IMR-90 (cell line): ENCODE data around the gene DCP1A. TPM values are rescaled to one million over a fixed set of nuclear protein-coding genes. Genes with fewer than 3 reads are reported as not detected.

ENCODE experiments used
- ATAC-seq: fragments of 200-7000 bp; cut with Tn5 transposase; 2 replicates; pipeline ENCODE4 v1.9.1; 2020; ENCODE audit warnings: low read depth, mild to moderate bottlenecking, moderate library complexity
- BruUV-seq: library from RNA; stranded (reverse); fragments of 400-500 nt; replicated peaks from 2 replicates; lab custom pipeline; 2021; lab: Mats Ljungman, UMichigan
- CTCF ChIA-PET: fragments of 300-600 bp; formaldehyde crosslinking; extraction: SDS; loops from one replicate; lab custom pipeline; 2021; ENCODE audit warnings: antibody characterized with exemption; lab: Yijun Ruan, JAX
- POLR2A ChIA-PET: fragments of 300-600 bp; sonication (Branson Sonifier 250); formaldehyde crosslinking; loops from one replicate; lab custom pipeline; 2022; ENCODE audit warnings: antibody characterized with exemption; ENCODE audit not compliant: unreplicated experiment; lab: Charles Lee
- DNase-seq: peaks from one replicate; pipeline ENCODE4 v3.0.0; 2013
- H2AFZ ChIP-seq: replicated peaks from 2 replicates; pipeline ENCODE3; 2013; ENCODE audit warnings: low read length, mild to moderate bottlenecking; ENCODE audit not compliant: poor library complexity
- H2AK5ac ChIP-seq: 2 replicates; pipeline ENCODE4 v1.6.1; 2013; ENCODE audit warnings: low read depth, low read length, inconsistent platforms
- H2AK9ac ChIP-seq: replicated peaks from 2 replicates; pipeline ENCODE3; 2013; ENCODE audit warnings: mild to moderate bottlenecking, low read depth, low read length, moderate library complexity; ENCODE audit not compliant: poor library complexity
- H2BK120ac ChIP-seq: 2 replicates; pipeline ENCODE4 v1.6.1; 2013; ENCODE audit warnings: low read depth, low read length, inconsistent platforms
- H2BK15ac ChIP-seq: 3 replicates; pipeline ENCODE4 v1.6.1; 2013; ENCODE audit warnings: low read depth, low read length, inconsistent platforms
- H2BK20ac ChIP-seq: 2 replicates; pipeline ENCODE4 v1.6.1; 2013; ENCODE audit warnings: low read depth, mild to moderate bottlenecking, inconsistent platforms, low read length, moderate library complexity
- H2BK5ac ChIP-seq: 2 replicates; pipeline ENCODE4 v1.6.1; 2013; ENCODE audit warnings: mild to moderate bottlenecking, low read depth, low read length, inconsistent platforms; ENCODE audit not compliant: poor library complexity, severe bottlenecking
- H3K14ac ChIP-seq: replicated peaks from 2 replicates; pipeline ENCODE4 v1.6.1; 2013; ENCODE audit warnings: low read depth, low read length, inconsistent platforms
- H3K18ac ChIP-seq: 2 replicates; pipeline ENCODE4 v1.6.1; 2013; ENCODE audit warnings: low read depth, low read length, control low read depth
- H3K23ac ChIP-seq: 2 replicates; pipeline ENCODE4 v1.6.1; 2013; ENCODE audit warnings: low read depth, low read length, inconsistent platforms
- H3K27ac ChIP-seq: 2 replicates; pipeline ENCODE4 v1.5.1; 2013; ENCODE audit warnings: mild to moderate bottlenecking, control low read depth, low read length; ENCODE audit not compliant: insufficient read depth
- H3K27me3 ChIP-seq: 2 replicates; pipeline ENCODE4 v1.6.1; 2013; ENCODE audit warnings: low read length; ENCODE audit not compliant: control insufficient read depth, insufficient read depth
- H3K36me3 ChIP-seq: 2 replicates; pipeline ENCODE4 v1.6.1; 2013; ENCODE audit warnings: low read length, mixed read lengths; ENCODE audit not compliant: control insufficient read depth, insufficient read depth
- H3K4ac ChIP-seq: 2 replicates; pipeline ENCODE4 v1.6.1; 2013; ENCODE audit warnings: low read depth, low read length, inconsistent platforms
- H3K4me1 ChIP-seq: 2 replicates; pipeline ENCODE4 v1.6.1; 2013; ENCODE audit warnings: low read length, mixed read lengths; ENCODE audit not compliant: control insufficient read depth, insufficient read depth
- H3K4me2 ChIP-seq: 2 replicates; pipeline ENCODE4 v1.6.1; 2013; ENCODE audit warnings: low read depth, mild to moderate bottlenecking, control low read depth, low read length, moderate library complexity
- H3K4me3 ChIP-seq: 2 replicates; pipeline ENCODE4 v1.5.1; 2013; ENCODE audit warnings: low read depth, mild to moderate bottlenecking, control low read depth, low read length, moderate library complexity; ENCODE audit not compliant: insufficient read depth
- H3K56ac ChIP-seq: 2 replicates; pipeline ENCODE4 v1.6.1; 2013; ENCODE audit warnings: low read length, inconsistent platforms; ENCODE audit not compliant: insufficient read depth; ENCODE audit errors: extremely low read depth
- H3K79me1 ChIP-seq, 2 experiments: 2 replicates each; pipeline ENCODE4 v1.6.1; 2013; ENCODE audit warnings: low read length in 2 of 2, inconsistent platforms in 1 of 2, low read depth in 1 of 2
- H3K9ac ChIP-seq: 2 replicates; pipeline ENCODE4 v1.6.1; 2013; ENCODE audit warnings: low read depth, low read length, control low read depth
- H3K9me1 ChIP-seq: 2 replicates; pipeline ENCODE4 v1.6.1; 2013; ENCODE audit warnings: low read length, inconsistent platforms; ENCODE audit not compliant: insufficient read depth
- H3K9me3 ChIP-seq: 2 replicates; pipeline ENCODE4 v1.6.1; 2013; ENCODE audit warnings: low read length; ENCODE audit not compliant: control insufficient read depth, insufficient read depth
- H4K20me1 ChIP-seq: 2 replicates; pipeline ENCODE4 v1.6.1; 2013; ENCODE audit warnings: low read length, inconsistent platforms; ENCODE audit not compliant: insufficient read depth
- H4K5ac ChIP-seq: 2 replicates; pipeline ENCODE4 v1.6.1; 2013; ENCODE audit warnings: mild to moderate bottlenecking, low read depth, low read length, control low read depth
- H4K8ac ChIP-seq, 2 experiments: 2 replicates each; pipeline ENCODE4 v1.6.1; 2013; ENCODE audit warnings: low read depth in 2 of 2, low read length in 2 of 2, control low read depth in 1 of 2, inconsistent platforms in 1 of 2
- H4K91ac ChIP-seq: 2 replicates; pipeline ENCODE4 v1.6.1; 2013; ENCODE audit warnings: low read depth, low read length, inconsistent platforms; ENCODE audit not compliant: insufficient read depth
- BHLHE40 ChIP-seq: fragments of 150-350 bp; IDR thresholded peaks from 2 replicates; pipeline ENCODE4 v1.6.1; 2016; ENCODE audit warnings: mild to moderate bottlenecking, low read depth, low read length
- CHD1 ChIP-seq: IDR thresholded peaks from 2 replicates; pipeline ENCODE4 v1.6.1; 2012; ENCODE audit warnings: low read depth, low read length, improper control_type of control experiment
- FOS ChIP-seq: fragments of 150-350 bp; IDR thresholded peaks from 2 replicates; pipeline ENCODE4 v1.6.1; 2016; ENCODE audit warnings: low read depth, low read length
- MAFK ChIP-seq: IDR thresholded peaks from 2 replicates; pipeline ENCODE4 v1.6.1; 2012; ENCODE audit warnings: low read depth, low read length, improper control_type of control experiment
- MAZ ChIP-seq: IDR thresholded peaks from 2 replicates; pipeline ENCODE4 v1.6.1; 2012; ENCODE audit warnings: low read depth, mild to moderate bottlenecking, low read length, improper control_type of control experiment, moderate library complexity, borderline replicate concordance
- MXI1 ChIP-seq: IDR thresholded peaks from 2 replicates; pipeline ENCODE4 v1.6.1; 2012; ENCODE audit warnings: low read depth, mild to moderate bottlenecking, low read length, moderate library complexity, borderline replicate concordance
- NFE2L2 ChIP-seq: fragments of 150-350 bp; IDR thresholded peaks from 2 replicates; pipeline ENCODE4 v1.6.1; 2016; ENCODE audit warnings: low read depth, mild to moderate bottlenecking, low read length
- POLR2A ChIP-seq: IDR thresholded peaks from 2 replicates; pipeline ENCODE4 v1.6.1; 2012; ENCODE audit warnings: mild to moderate bottlenecking, low read depth, low read length
- RAD21 ChIP-seq: IDR thresholded peaks from 2 replicates; pipeline ENCODE4 v1.6.1; 2012; ENCODE audit warnings: low read length, improper control_type of control experiment
- RCOR1 ChIP-seq: IDR thresholded peaks from 2 replicates; pipeline ENCODE4 v1.6.1; 2012; ENCODE audit warnings: mild to moderate bottlenecking, low read length, improper control_type of control experiment; ENCODE audit not compliant: insufficient replicate concordance
- RFX5 ChIP-seq: IDR thresholded peaks from 2 replicates; pipeline ENCODE4 v1.8.0; 2012; ENCODE audit warnings: low read depth, mild to moderate bottlenecking, low read length, moderate library complexity
- USF2 ChIP-seq: fragments of 150-350 bp; IDR thresholded peaks from 2 replicates; pipeline ENCODE4 v1.6.1; 2017; ENCODE audit warnings: mild to moderate bottlenecking, antibody characterized with exemption, low read length, low read depth
- WGBS, 2 experiments: methylation state at CpG; one replicate each; pipeline versions ENCODE4 v1.1.5 to v1.1.7; 2013; ENCODE audit warnings: missing lambda C conversion rate in 2 of 2; ENCODE audit not compliant: insufficient read length in 1 of 2; ENCODE audit errors: extremely low coverage in 2 of 2; 5-methylcytosine and 5-hydroxymethylcytosine counted together
- dilution Hi-C: fragments of 300-500 bp; cut with HindIII; formaldehyde crosslinking; loops from one replicate; pipeline ENCODE4 v1.14.3; 2018; ENCODE audit warnings: low sequenced_read_pairs; ENCODE audit not compliant: unreplicated experiment
- in situ Hi-C: fragments of 300-500 bp; cut with MboI; formaldehyde crosslinking; loops from 3 replicates; pipeline ENCODE4 v1.14.3; 2019; ENCODE audit warnings: low sequenced_read_pairs, inconsistent platforms, mixed read lengths
- intact Hi-C: fragments of 100-400 bp; cut with micrococcal nuclease; formaldehyde crosslinking; loops from 2 replicates; pipeline ENCODE4 v1.10.0; 2022
- polyA plus RNA-seq, 3 experiments: library from polyadenylated mRNA; depleted of rRNA; stranded (reverse); fragments of >200 nt; gene quantifications; 2 replicates each; pipeline ENCODE4 v1.2.3, GENCODE V29; 2012; ENCODE audit warnings: low replicate concordance in 1 of 3
- total RNA-seq: library from RNA; depleted of rRNA; stranded (reverse); fragments of >200 nt; gene quantifications from 2 replicates; pipeline ENCODE4 v1.2.3, GENCODE V29; 2012

The DCP1A gene
- total and polyA plus RNA-seq, 2 of the 4 experiments (the other 2 are of a cell fraction), result 13.2 to 30.1 TPM

- Histone ChIP-seq H4K5ac (peak overlapping the region; percentile 85), H2BK120ac (no peak overlapping the region), H3K4ac (peak overlapping the region; percentile 97), H3K4me2 (peak overlapping the region; percentile 90), H2BK20ac (no peak overlapping the region), H3K9ac (peak overlapping the region; percentile 98), H2AFZ (peak overlapping the region; percentile 99), H3K36me3 (0 out of 2 replicates have a peak, but pooled peaks cover 3% of the 10 kb centered on the region), H3K4me3 (peak overlapping the region; percentile 82), H4K8ac (peak overlapping the region; percentile 93 to 95), H3K18ac (peak overlapping the region; percentile 3; the same call in 1 of the 2 replicates), H2BK15ac (no peak overlapping the region), H4K91ac (peak overlapping the region; percentile 91), H2AK9ac (peak overlapping the region; percentile 92), H3K23ac (peak overlapping the region; percentile 99), H3K14ac (peak overlapping the region; percentile 97), H2BK5ac (peak overlapping the region; percentile 93), H3K79me1 (peaks cover 0 to 23% of the 10 kb centered on the region in 2 experiments; a peak in 2 of 4 replicates), H3K56ac (peak overlapping the region; percentile 94), H3K27me3 (no peaks in the 10 kb centered on the region), H3K9me1 (no peaks in the 10 kb centered on the region), H3K9me3 (no peaks in the 10 kb centered on the region), H3K4me1 (no peaks in the 10 kb centered on the region; the same call in 1 of the 2 replicates), H2AK5ac (peak overlapping the region; percentile 89), H4K20me1 (no peaks in the 10 kb centered on the region), H3K27ac (peak overlapping the region; percentile 97)
- intact Hi-C loops (loop anchor here (5.0 to 10.0 kb wide), 2 partner anchors 50 to 538 kb away; partner anchors contain the start of gene ACTR8), in situ Hi-C loops (no loop called here), dilution Hi-C loops (no loop called here)
- ChIA-PET POLR2A (no interaction called here), CTCF (no interaction called here)
- WGBS, 2 experiments, result no CpG with 5 or more reads among the region's 11 CpGs
- peak; percentile 13 for ATAC-seq
- DNase-seq, result no peak
- BruUV-seq, result no TSS peak
- TF ChIP-seq RCOR1 (no peak), FOS (no peak), MAZ (no peak), MAFK (no peak), NFE2L2 (no peak), USF2 (no peak), RAD21 (no peak), POLR2A (no peak), MXI1 (no peak), BHLHE40 (no peak), RFX5 (no peak), CHD1 (no peak)
These were observed 452 bp downstream of the DCP1A start for GRCh38 chr3:53346922-53347260.
